ENCODE measurements around the gene GPC6. TPM values are rescaled to one million over a fixed set of nuclear protein-coding genes. Genes with fewer than 3 reads are reported as not detected.

Gene GPC6
- total RNA-seq, 1 experiment from 2014 or later: 0.22 TPM

DNA sequence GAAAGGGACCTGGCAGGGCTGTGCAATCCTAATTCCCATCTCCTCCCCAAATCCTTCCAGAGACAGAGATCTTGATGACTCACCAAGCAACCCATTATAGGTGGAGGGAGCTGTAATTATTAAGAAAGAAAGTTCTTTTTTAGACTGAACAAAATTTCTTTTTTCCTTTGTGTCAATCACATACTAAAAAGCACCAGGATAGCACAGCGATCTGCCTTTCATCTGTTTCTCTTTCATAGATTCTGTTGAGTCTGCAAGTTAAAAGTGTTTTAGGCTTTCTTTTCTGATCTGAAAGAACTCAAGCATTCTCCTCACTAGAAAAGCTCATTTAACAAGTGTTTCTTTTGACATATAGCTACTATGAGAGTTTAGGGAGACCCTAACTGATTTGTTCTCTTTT lies 1030.1 kb downstream of the GPC6 start:
- Histone ChIP-seq H3K27ac (ENCODE audit: low read depth, low read length) (no peak overlapping the region), H3K27me3 (ENCODE audit: insufficient read depth, low read length) (no peaks in the 10 kb centered on the region), H3K36me3 (ENCODE audit: control insufficient read depth in 1 of 2, insufficient read depth in 2 of 2, low read length in 2 of 2) (no peaks in the 10 kb centered on the region), H3K4me3 (replicated peaks in 1 of 2; ENCODE audit: low read depth in 1 of 2, low read length in 2 of 2) (no peak overlapping the region), H3K4me1 (ENCODE audit: control insufficient read depth in 1 of 2, insufficient read depth in 2 of 2, low read length in 2 of 2) (no peaks in the 10 kb centered on the region), H4K20me1 (ENCODE audit: insufficient read depth) (no peaks in the 10 kb centered on the region), H3K79me2 (ENCODE audit: insufficient read depth, low read length) (no peaks in the 10 kb centered on the region), H3K9me3 (ENCODE audit: control insufficient read depth in 1 of 2, insufficient read depth in 1 of 2, low read depth in 1 of 2, low read length in 2 of 2) (peaks cover 0 to 3% of the 10 kb centered on the region in 2 experiments; a peak in 1 of 4 replicates), H3K9me2 (ENCODE audit: insufficient read depth) (no peaks in the 10 kb centered on the region), H3K4me2 (ENCODE audit: low read length) (no peak overlapping the region), H3K9ac (ENCODE audit: low read length) (no peak overlapping the region), H2AFZ (ENCODE audit: low read depth, low read length, poor library complexity, severe bottlenecking) (no peak overlapping the region)
- ChIA-PET CTCF (no interaction called here), POLR2A (no interaction called here), RAD21 (ENCODE audit: low non-redundant PET in 1 of 2, low total read pairs in 2 of 2, uncharacterized antibody in 2 of 2, unreplicated experiment in 2 of 2) (no interaction called here)
- TF ChIP-seq ELF1 (IDR thresholded peaks at IDR 0.05; ENCODE audit: borderline replicate concordance, low read depth): no peak
- no peak for TF ChIP-seq RAD21 (IDR thresholded peaks at IDR 0.05; ENCODE audit: low read depth)
- no peak for TF ChIP-seq EZH2 (IDR thresholded peaks at IDR 0.05)
- BruUV-seq (replicated peaks): no TSS peak
- no peak for ATAC-seq
- intact Hi-C loops (cut with micrococcal nuclease): no loop called here
- no peak for DNase-seq (ENCODE audit: low read depth, low spot score)

DNA sequence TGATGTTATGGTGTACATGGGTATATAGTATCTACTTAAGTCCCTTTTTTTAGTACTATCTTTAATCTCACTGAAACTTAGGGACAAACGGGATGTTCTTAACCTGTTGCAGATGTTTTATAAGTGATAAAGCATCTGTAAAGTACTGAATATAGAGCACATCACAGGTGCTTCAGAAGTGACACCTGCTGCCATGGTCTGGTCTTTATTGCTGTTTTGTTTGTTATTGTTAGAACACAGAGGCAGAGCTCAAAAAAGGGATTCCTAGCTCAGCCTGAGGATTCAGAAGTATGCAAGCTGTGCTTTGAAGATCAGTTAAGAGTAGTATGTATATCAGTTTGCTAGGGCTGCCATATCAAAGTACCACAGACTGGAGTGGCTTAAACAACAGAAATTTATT lies 1033.4 kb downstream of the GPC6 start:
- DNase-seq (ENCODE audit: low read depth, low spot score): no peak
- H3K4me1 ChIP-seq (ENCODE audit: control insufficient read depth in 1 of 2, insufficient read depth in 2 of 2, low read length in 2 of 2): no peaks in the 10 kb centered on the region
- BruUV-seq (replicated peaks): no TSS peak
- no peak overlapping the region for H3K4me3 ChIP-seq (replicated peaks in 1 of 2; ENCODE audit: low read depth in 1 of 2, low read length in 2 of 2)
- no peak overlapping the region for H2AFZ ChIP-seq (ENCODE audit: low read depth, low read length, poor library complexity, severe bottlenecking)
- ChIA-PET POLR2A (no interaction called here), CTCF (no interaction called here), RAD21 (ENCODE audit: low non-redundant PET in 1 of 2, low total read pairs in 2 of 2, uncharacterized antibody in 2 of 2, unreplicated experiment in 2 of 2) (no interaction called here)
- H3K4me2 ChIP-seq (ENCODE audit: low read length): no peak overlapping the region
- no peaks in the 10 kb centered on the region for H3K9me2 ChIP-seq (ENCODE audit: insufficient read depth)
- no peak overlapping the region for H3K9ac ChIP-seq (ENCODE audit: low read length)
- no peak for ATAC-seq
- no peaks in the 10 kb centered on the region for H3K36me3 ChIP-seq (ENCODE audit: control insufficient read depth in 1 of 2, insufficient read depth in 2 of 2, low read length in 2 of 2)
- TF ChIP-seq EZH2phosphoT487 (IDR thresholded peaks at IDR 0.05; ENCODE audit: borderline replicate concordance): no peak
- no peak overlapping the region for H3K27ac ChIP-seq (ENCODE audit: low read depth, low read length)
- H4K20me1 ChIP-seq (ENCODE audit: insufficient read depth): no peaks in the 10 kb centered on the region
- no peaks in the 10 kb centered on the region for H3K27me3 ChIP-seq (ENCODE audit: insufficient read depth, low read length)
- no peaks in the 10 kb centered on the region for H3K79me2 ChIP-seq (ENCODE audit: insufficient read depth, low read length)
- peaks cover 0 to 3% of the 10 kb centered on the region in 2 experiments; a peak in 1 of 4 replicates for H3K9me3 ChIP-seq (ENCODE audit: control insufficient read depth in 1 of 2, insufficient read depth in 1 of 2, low read depth in 1 of 2, low read length in 2 of 2)
- intact Hi-C loops (cut with micrococcal nuclease): no loop called here

DNA sequence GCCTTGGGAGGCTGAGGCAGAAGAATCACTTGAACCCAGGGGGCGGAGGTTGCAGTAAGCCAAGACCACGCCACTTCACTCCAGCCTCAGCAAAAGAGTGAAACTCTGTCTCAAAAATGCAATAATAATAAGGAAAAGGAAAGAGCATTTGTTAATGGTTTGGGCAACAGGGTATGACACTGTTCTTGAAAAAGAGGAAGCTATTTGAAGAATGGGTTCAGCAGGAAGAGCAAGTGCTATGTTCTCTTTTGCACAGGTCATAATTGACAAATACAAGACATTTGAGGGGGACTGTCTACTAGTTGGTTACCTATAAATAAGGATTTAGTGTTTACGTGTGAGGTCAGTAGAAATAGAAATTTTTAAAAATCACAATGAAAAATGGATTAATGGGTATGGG lies 1034.6 kb downstream of the GPC6 start:
- H3K9me2 ChIP-seq (ENCODE audit: insufficient read depth): no peaks in the 10 kb centered on the region
- H3K9me3 ChIP-seq (ENCODE audit: control insufficient read depth in 1 of 2, insufficient read depth in 1 of 2, low read depth in 1 of 2, low read length in 2 of 2): peaks cover 0 to 2% of the 10 kb centered on the region in 2 experiments; a peak in 1 of 4 replicates
- ChIA-PET CTCF (no interaction called here), RAD21 (ENCODE audit: low non-redundant PET in 1 of 2, low total read pairs in 2 of 2, uncharacterized antibody in 2 of 2, unreplicated experiment in 2 of 2) (no interaction called here), POLR2A (no interaction called here)
- no peak overlapping the region for H3K4me3 ChIP-seq (replicated peaks in 1 of 2; ENCODE audit: low read depth in 1 of 2, low read length in 2 of 2)
- H4K20me1 ChIP-seq (ENCODE audit: insufficient read depth): no peaks in the 10 kb centered on the region
- H3K4me1 ChIP-seq (ENCODE audit: control insufficient read depth in 1 of 2, insufficient read depth in 2 of 2, low read length in 2 of 2): no peaks in the 10 kb centered on the region
- DNase-seq (ENCODE audit: low read depth, low spot score): no peak
- no peak overlapping the region for H3K9ac ChIP-seq (ENCODE audit: low read length)
- no peaks in the 10 kb centered on the region for H3K27me3 ChIP-seq (ENCODE audit: insufficient read depth, low read length)
- ATAC-seq: no peak
- H3K27ac ChIP-seq (ENCODE audit: low read depth, low read length): no peak overlapping the region
- BruUV-seq (replicated peaks): no TSS peak
- intact Hi-C loops (cut with micrococcal nuclease): no loop called here
- H3K4me2 ChIP-seq (ENCODE audit: low read length): no peak overlapping the region
- H2AFZ ChIP-seq (ENCODE audit: low read depth, low read length, poor library complexity, severe bottlenecking): no peak overlapping the region
- H3K79me2 ChIP-seq (ENCODE audit: insufficient read depth, low read length): no peaks in the 10 kb centered on the region
- H3K36me3 ChIP-seq (ENCODE audit: control insufficient read depth in 1 of 2, insufficient read depth in 2 of 2, low read length in 2 of 2): no peaks in the 10 kb centered on the region
- no peak for TF ChIP-seq CBX3 (IDR thresholded peaks at IDR 0.05; ENCODE audit: low read depth)
- no peak for TF ChIP-seq EZH2phosphoT487 (IDR thresholded peaks at IDR 0.05; ENCODE audit: borderline replicate concordance)
- TF ChIP-seq, protein P1, sequence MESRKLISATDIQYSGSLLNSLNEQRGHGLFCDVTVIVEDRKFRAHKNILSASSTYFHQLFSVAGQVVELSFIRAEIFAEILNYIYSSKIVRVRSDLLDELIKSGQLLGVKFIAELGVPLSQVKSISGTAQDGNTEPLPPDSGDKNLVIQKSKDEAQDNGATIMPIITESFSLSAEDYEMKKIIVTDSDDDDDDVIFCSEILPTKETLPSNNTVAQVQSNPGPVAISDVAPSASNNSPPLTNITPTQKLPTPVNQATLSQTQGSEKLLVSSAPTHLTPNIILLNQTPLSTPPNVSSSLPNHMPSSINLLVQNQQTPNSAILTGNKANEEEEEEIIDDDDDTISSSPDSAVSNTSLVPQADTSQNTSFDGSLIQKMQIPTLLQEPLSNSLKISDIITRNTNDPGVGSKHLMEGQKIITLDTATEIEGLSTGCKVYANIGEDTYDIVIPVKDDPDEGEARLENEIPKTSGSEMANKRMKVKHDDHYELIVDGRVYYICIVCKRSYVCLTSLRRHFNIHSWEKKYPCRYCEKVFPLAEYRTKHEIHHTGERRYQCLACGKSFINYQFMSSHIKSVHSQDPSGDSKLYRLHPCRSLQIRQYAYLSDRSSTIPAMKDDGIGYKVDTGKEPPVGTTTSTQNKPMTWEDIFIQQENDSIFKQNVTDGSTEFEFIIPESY (IDR thresholded peaks at IDR 0.05; ENCODE audit: extremely low read depth, insufficient replicate concordance, low read length): no peak
- TF ChIP-seq EZH2 (IDR thresholded peaks at IDR 0.05): no peak
- no peak for TF ChIP-seq ZFX (IDR thresholded peaks at IDR 0.05)
- TF ChIP-seq TCF7L2 (IDR thresholded peaks at IDR 0.05; ENCODE audit: borderline replicate concordance, extremely low read depth, insufficient read depth, insufficient read length): no peak
- no peak for TF ChIP-seq YY1 (IDR thresholded peaks at IDR 0.05; ENCODE audit: extremely low read depth, insufficient replicate concordance, low read depth, low read length)
- TF ChIP-seq, protein P2, sequence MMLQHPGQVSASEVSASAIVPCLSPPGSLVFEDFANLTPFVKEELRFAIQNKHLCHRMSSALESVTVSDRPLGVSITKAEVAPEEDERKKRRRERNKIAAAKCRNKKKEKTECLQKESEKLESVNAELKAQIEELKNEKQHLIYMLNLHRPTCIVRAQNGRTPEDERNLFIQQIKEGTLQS (IDR thresholded peaks at IDR 0.05): no peak
- no peak for TF ChIP-seq SIN3A (IDR thresholded peaks at IDR 0.05; ENCODE audit: low read depth)
- no peak for TF ChIP-seq CEBPB (IDR thresholded peaks at IDR 0.05; ENCODE audit: low read depth)
- TF ChIP-seq SRF (IDR thresholded peaks at IDR 0.05; ENCODE audit: low read depth): no peak
- no peak for TF ChIP-seq ELF1 (IDR thresholded peaks at IDR 0.05; ENCODE audit: borderline replicate concordance, low read depth)
- TF ChIP-seq FOSL1 (IDR thresholded peaks at IDR 0.05; ENCODE audit: low read depth): no peak
